ENCODE measurements around the gene CACNB4. TPM values are rescaled to one million over a fixed set of nuclear protein-coding genes. Genes with fewer than 3 reads are reported as not detected.
A peak's percentile ranks its signal among the peaks of the same experiment; 100 is the strongest.

The CACNB4 gene
- total RNA-seq, 1 experiment from 2014 or later: 2.0 TPM

DNA sequence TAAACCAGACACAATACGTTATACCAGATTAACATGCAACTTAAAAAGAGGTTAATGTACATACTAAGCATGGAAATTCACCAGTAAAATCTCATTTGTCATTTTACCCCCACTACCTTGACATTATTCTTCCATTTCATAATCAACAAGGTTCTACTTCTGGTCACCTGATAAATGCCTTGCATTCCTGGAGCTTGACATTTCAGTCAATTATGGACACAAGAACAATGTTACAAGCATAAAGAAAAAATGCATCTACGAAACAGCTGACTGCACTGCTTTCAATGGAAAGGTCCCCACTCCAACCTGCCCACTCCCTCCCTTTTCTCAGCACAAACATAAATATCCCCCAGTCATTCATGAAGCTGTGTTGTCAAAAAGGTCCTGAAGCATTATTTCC lies 302.1 kb downstream of the CACNB4 start:
- Histone ChIP-seq H3K4me1 (ENCODE audit: control insufficient read depth in 1 of 2, insufficient read depth in 2 of 2, low read length in 2 of 2) (peaks cover 13 to 37% of the 10 kb centered on the region in 2 experiments), H2AFZ (ENCODE audit: low read depth, low read length, poor library complexity, severe bottlenecking) (no peak overlapping the region), H3K27ac (ENCODE audit: low read depth, low read length) (no peak overlapping the region), H4K20me1 (ENCODE audit: insufficient read depth) (peaks cover 4% of the 10 kb centered on the region; the same call in 1 of the 2 replicates), H3K27me3 (ENCODE audit: insufficient read depth, low read length) (no peaks in the 10 kb centered on the region), H3K9me3 (ENCODE audit: control insufficient read depth in 1 of 2, insufficient read depth in 1 of 2, low read depth in 1 of 2, low read length in 2 of 2) (no peaks in the 10 kb centered on the region), H3K9ac (ENCODE audit: low read length) (no peak overlapping the region), H3K79me2 (ENCODE audit: insufficient read depth, low read length) (no peaks in the 10 kb centered on the region), H3K9me2 (ENCODE audit: insufficient read depth) (no peaks in the 10 kb centered on the region), H3K36me3 (ENCODE audit: control insufficient read depth in 1 of 2, insufficient read depth in 2 of 2, low read length in 2 of 2) (peaks cover 0 to 2% of the 10 kb centered on the region in 2 experiments; a peak in 2 of 4 replicates), H3K4me2 (ENCODE audit: low read length) (no peak overlapping the region), H3K4me3 (replicated peaks in 1 of 2; ENCODE audit: low read depth in 1 of 2, low read length in 2 of 2) (no peak overlapping the region)
- TF ChIP-seq CBX3 (IDR thresholded peaks at IDR 0.05; ENCODE audit: low read depth) (no peak), RAD21 (IDR thresholded peaks at IDR 0.05; ENCODE audit: low read depth) (no peak), SIN3A (IDR thresholded peaks at IDR 0.05; ENCODE audit: low read depth) (no peak)
- intact Hi-C loops (cut with micrococcal nuclease): no loop called here
- RAD21 ChIA-PET (ENCODE audit: low non-redundant PET in 1 of 2, low total read pairs in 2 of 2, uncharacterized antibody in 2 of 2, unreplicated experiment in 2 of 2): no interaction called here
- CTCF ChIA-PET: no interaction called here
- POLR2A ChIA-PET: no interaction called here
- BruUV-seq (replicated peaks): no TSS peak
- DNase-seq (ENCODE audit: low read depth, low spot score) (no peak), ATAC-seq (no peak)

DNA sequence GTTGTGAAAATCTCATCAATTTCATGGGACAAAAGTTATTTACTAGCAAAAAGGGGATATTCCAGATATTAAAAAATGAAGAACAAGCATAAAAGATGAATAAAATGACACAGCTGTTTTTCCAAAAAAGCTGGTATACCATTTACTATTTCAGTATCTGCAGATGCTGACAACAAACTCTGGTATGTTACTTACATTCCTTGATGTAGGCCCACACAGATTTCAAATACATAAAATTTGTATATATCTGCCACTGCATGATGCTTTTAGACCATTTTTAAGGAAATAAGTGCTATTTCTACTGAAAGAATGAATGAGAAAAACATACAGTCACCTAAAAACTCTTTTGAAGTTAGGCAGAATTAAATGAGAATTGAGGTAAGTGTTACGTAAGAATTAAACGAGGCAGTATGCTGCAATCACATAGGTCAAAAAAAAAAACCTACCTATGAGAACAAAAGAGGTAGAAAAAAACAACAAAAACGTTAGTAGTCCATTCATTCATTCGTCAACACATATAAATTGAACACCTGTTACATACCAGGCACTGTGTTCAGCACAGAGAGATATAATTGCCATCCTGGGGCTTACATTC lies 303.1 kb downstream of the CACNB4 start:
- BruUV-seq (replicated peaks): no TSS peak
- ATAC-seq (no peak), DNase-seq (ENCODE audit: low read depth, low spot score) (no peak)
- no peaks in the 10 kb centered on the region for H3K79me2 ChIP-seq (ENCODE audit: insufficient read depth, low read length)
- H3K27ac ChIP-seq (ENCODE audit: low read depth, low read length): no peak overlapping the region
- ChIA-PET POLR2A (no interaction called here), RAD21 (ENCODE audit: low non-redundant PET in 1 of 2, low total read pairs in 2 of 2, uncharacterized antibody in 2 of 2, unreplicated experiment in 2 of 2) (no interaction called here), CTCF (no interaction called here)
- H3K9me3 ChIP-seq (ENCODE audit: control insufficient read depth in 1 of 2, insufficient read depth in 1 of 2, low read depth in 1 of 2, low read length in 2 of 2): no peaks in the 10 kb centered on the region
- peaks cover 13 to 37% of the 10 kb centered on the region in 2 experiments for H3K4me1 ChIP-seq (ENCODE audit: control insufficient read depth in 1 of 2, insufficient read depth in 2 of 2, low read length in 2 of 2)
- intact Hi-C loops (cut with micrococcal nuclease): no loop called here
- H2AFZ ChIP-seq (ENCODE audit: low read depth, low read length, poor library complexity, severe bottlenecking): no peak overlapping the region
- H4K20me1 ChIP-seq (ENCODE audit: insufficient read depth): peaks cover 4% of the 10 kb centered on the region; the same call in 1 of the 2 replicates
- peak overlapping the region; percentile 44; the same call in 1 of the 2 replicates for H3K4me2 ChIP-seq (ENCODE audit: low read length)
- no peak overlapping the region for H3K4me3 ChIP-seq (replicated peaks in 1 of 2; ENCODE audit: low read depth in 1 of 2, low read length in 2 of 2)
- no peaks in the 10 kb centered on the region for H3K9me2 ChIP-seq (ENCODE audit: insufficient read depth)
- no peak overlapping the region for H3K9ac ChIP-seq (ENCODE audit: low read length)
- H3K27me3 ChIP-seq (ENCODE audit: insufficient read depth, low read length): no peaks in the 10 kb centered on the region
- 0 out of 4 replicates have a peak, but pooled peaks cover 0 to 2% of the 10 kb centered on the region in 2 experiments for H3K36me3 ChIP-seq (ENCODE audit: control insufficient read depth in 1 of 2, insufficient read depth in 2 of 2, low read length in 2 of 2)
- TF ChIP-seq EGR1 (IDR thresholded peaks at IDR 0.05; ENCODE audit: low read depth): no peak
- no peak for TF ChIP-seq RAD21 (IDR thresholded peaks at IDR 0.05; ENCODE audit: low read depth)
- TF ChIP-seq, protein P1, sequence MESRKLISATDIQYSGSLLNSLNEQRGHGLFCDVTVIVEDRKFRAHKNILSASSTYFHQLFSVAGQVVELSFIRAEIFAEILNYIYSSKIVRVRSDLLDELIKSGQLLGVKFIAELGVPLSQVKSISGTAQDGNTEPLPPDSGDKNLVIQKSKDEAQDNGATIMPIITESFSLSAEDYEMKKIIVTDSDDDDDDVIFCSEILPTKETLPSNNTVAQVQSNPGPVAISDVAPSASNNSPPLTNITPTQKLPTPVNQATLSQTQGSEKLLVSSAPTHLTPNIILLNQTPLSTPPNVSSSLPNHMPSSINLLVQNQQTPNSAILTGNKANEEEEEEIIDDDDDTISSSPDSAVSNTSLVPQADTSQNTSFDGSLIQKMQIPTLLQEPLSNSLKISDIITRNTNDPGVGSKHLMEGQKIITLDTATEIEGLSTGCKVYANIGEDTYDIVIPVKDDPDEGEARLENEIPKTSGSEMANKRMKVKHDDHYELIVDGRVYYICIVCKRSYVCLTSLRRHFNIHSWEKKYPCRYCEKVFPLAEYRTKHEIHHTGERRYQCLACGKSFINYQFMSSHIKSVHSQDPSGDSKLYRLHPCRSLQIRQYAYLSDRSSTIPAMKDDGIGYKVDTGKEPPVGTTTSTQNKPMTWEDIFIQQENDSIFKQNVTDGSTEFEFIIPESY (IDR thresholded peaks at IDR 0.05; ENCODE audit: extremely low read depth, insufficient replicate concordance, low read length): no peak
- TF ChIP-seq ZNF274 (IDR thresholded peaks at IDR 0.05; ENCODE audit: low read depth, low read length): no peak
- TF ChIP-seq, protein P2, sequence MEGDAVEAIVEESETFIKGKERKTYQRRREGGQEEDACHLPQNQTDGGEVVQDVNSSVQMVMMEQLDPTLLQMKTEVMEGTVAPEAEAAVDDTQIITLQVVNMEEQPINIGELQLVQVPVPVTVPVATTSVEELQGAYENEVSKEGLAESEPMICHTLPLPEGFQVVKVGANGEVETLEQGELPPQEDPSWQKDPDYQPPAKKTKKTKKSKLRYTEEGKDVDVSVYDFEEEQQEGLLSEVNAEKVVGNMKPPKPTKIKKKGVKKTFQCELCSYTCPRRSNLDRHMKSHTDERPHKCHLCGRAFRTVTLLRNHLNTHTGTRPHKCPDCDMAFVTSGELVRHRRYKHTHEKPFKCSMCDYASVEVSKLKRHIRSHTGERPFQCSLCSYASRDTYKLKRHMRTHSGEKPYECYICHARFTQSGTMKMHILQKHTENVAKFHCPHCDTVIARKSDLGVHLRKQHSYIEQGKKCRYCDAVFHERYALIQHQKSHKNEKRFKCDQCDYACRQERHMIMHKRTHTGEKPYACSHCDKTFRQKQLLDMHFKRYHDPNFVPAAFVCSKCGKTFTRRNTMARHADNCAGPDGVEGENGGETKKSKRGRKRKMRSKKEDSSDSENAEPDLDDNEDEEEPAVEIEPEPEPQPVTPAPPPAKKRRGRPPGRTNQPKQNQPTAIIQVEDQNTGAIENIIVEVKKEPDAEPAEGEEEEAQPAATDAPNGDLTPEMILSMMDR (IDR thresholded peaks at IDR 0.05 in 2 of 3, conservative IDR thresholded peaks at IDR 0.05 in 1 of 3; ENCODE audit: borderline replicate concordance in 1 of 3, insufficient read depth in 1 of 3, low read depth in 2 of 3, low read length in 2 of 3): no peak
- TF ChIP-seq CEBPB (IDR thresholded peaks at IDR 0.05; ENCODE audit: low read depth): no peak
- TF ChIP-seq, protein P3, sequence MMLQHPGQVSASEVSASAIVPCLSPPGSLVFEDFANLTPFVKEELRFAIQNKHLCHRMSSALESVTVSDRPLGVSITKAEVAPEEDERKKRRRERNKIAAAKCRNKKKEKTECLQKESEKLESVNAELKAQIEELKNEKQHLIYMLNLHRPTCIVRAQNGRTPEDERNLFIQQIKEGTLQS (IDR thresholded peaks at IDR 0.05): no peak
- TF ChIP-seq SRF (IDR thresholded peaks at IDR 0.05; ENCODE audit: low read depth): no peak
- TF ChIP-seq FOSL1 (IDR thresholded peaks at IDR 0.05; ENCODE audit: low read depth): no peak
- no peak for TF ChIP-seq ELF1 (IDR thresholded peaks at IDR 0.05; ENCODE audit: borderline replicate concordance, low read depth)
- TF ChIP-seq JUND (IDR thresholded peaks at IDR 0.05): no peak
- TF ChIP-seq, protein P4, sequence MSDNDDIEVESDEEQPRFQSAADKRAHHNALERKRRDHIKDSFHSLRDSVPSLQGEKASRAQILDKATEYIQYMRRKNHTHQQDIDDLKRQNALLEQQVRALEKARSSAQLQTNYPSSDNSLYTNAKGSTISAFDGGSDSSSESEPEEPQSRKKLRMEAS (IDR thresholded peaks at IDR 0.05): no peak
- no peak for TF ChIP-seq TCF7L2 (IDR thresholded peaks at IDR 0.05; ENCODE audit: borderline replicate concordance, extremely low read depth, insufficient read depth, insufficient read length)
- TF ChIP-seq SIN3A (IDR thresholded peaks at IDR 0.05; ENCODE audit: low read depth): no peak
- no peak for TF ChIP-seq CBX3 (IDR thresholded peaks at IDR 0.05; ENCODE audit: low read depth)
- no peak for TF ChIP-seq ZFX (IDR thresholded peaks at IDR 0.05)
- TF ChIP-seq SP1 (IDR thresholded peaks at IDR 0.05; ENCODE audit: low read depth): no peak

Data from HCT116 (cell line).